ENCODE data around the gene GPR183.

- TF ChIP-seq CTCF (conservative IDR thresholded peaks at IDR 0.05 in 1 of 2, IDR thresholded peaks at IDR 0.05 in 1 of 2; ENCODE audit: extremely low read depth in 1 of 2, insufficient read depth in 1 of 2, low read depth in 1 of 2, low read length in 2 of 2) (no peak), EZH2 (IDR thresholded peaks at IDR 0.05; ENCODE audit: borderline replicate concordance, low read length) (no peak)
Observed at GRCh38 chr13:99332456-99332855, 25.3 kb upstream of the GPR183 start.

Data from mammary epithelial cell (primary cell).